Naive thymus-derived CD8-positive, alpha-beta T cell (primary cell): ENCODE measurements around the gene CTXN1. TPM values are rescaled to one million over a fixed set of nuclear protein-coding genes. Genes with fewer than 3 reads are reported as not detected.
A peak's percentile ranks its signal among the peaks of the same experiment; 100 is the strongest.
"Not testable (repeated sequence)": the region's sequence is repeated elsewhere in the genome, so short reads cannot be mapped to it uniquely, and the experiment has no call there.

Experiments
- ATAC-seq, 2 donors: fragments of 150-1000 bp; cut with Tn5 transposase in 1 of 2; sonication (Bioruptor Pico), chemical (Tn5 transposase) in 1 of 2; 1 replicate in 1 of 2; 2 replicates in 1 of 2; pipeline ENCODE4 v1.10.0; 2021; ENCODE audit warnings: mild to moderate bottlenecking in 2 of 2, moderate library complexity in 2 of 2
- POLR2A ChIA-PET: fragments of 350-600 bp; sonication (Branson Sonifier 250); formaldehyde crosslinking; loops from one replicate; lab custom pipeline; 2021; ENCODE audit warnings: antibody characterized with exemption; lab: Charles Lee
- DNase-seq, 10 donors: peaks; one replicate each; pipeline versions ENCODE4 v3.0.0 to v3.0.0-alpha.2; 2020 to 2022
- H3K27ac Mint-ChIP-seq, 10 donors: one replicate each; pipeline ENCODE4 v1.8.0; 2020 to 2022; ENCODE audit warnings: mild to moderate bottlenecking in 10 of 10, mixed read lengths in 10 of 10, moderate library complexity in 4 of 10, inconsistent platforms in 1 of 10
- H3K27me3 Mint-ChIP-seq, 5 donors: one replicate each; pipeline ENCODE4 v1.8.0; 2021 to 2022; ENCODE audit warnings: mixed read lengths in 5 of 5
- H3K36me3 Mint-ChIP-seq, 3 donors: one replicate each; pipeline ENCODE4 v1.8.0; 2020 to 2022; ENCODE audit warnings: mixed read lengths in 3 of 3, mild to moderate bottlenecking in 2 of 3, inconsistent platforms in 1 of 3
- H3K4me1 Mint-ChIP-seq, 4 donors: one replicate each; pipeline ENCODE4 v1.8.0; 2021 to 2022; ENCODE audit warnings: mixed read lengths in 4 of 4
- H3K4me3 Mint-ChIP-seq, 10 donors: one replicate each; pipeline ENCODE4 v1.8.0; 2020 to 2022; ENCODE audit warnings: mild to moderate bottlenecking in 10 of 10, mixed read lengths in 10 of 10, moderate library complexity in 6 of 10, inconsistent platforms in 1 of 10
- H3K9me3 Mint-ChIP-seq, 9 donors: one replicate each; pipeline ENCODE4 v1.8.0; 2020 to 2022; ENCODE audit warnings: mixed read lengths in 9 of 9, mild to moderate bottlenecking in 3 of 9, inconsistent platforms in 1 of 9, moderate library complexity in 1 of 9
- polyA plus RNA-seq, 3 donors: library from polyadenylated mRNA; unstranded; fragments of 300-500 nt; fragmentation: Illumina TruSeq; gene quantifications; one replicate each; pipeline ENCODE4 v1.2.3, GENCODE V29; 2021
- total RNA-seq, 8 experiments: library from RNA in 2 of 8; stranded (reverse) in 2 of 8; gene quantifications; one replicate each; pipeline ENCODE4 v1.2.3 and lab custom pipeline; 2021 to 2026

The CTXN1 gene
- total and polyA plus RNA-seq, 5 experiments from 2014 or later = not detected

GRCh38 chr19:7902796-7903243, 23.1 kb downstream of the CTXN1 start:
- peak overlapping the region; percentile 90 to 99 (median 94) for H3K27ac Mint-ChIP-seq
- H3K36me3 Mint-ChIP-seq = peaks cover 0 to 11% (median 6%) of the 10 kb centered on the region in 3 donors
- peaks cover 0 to 6% (median 0%) of the 10 kb centered on the region in 5 donors for H3K27me3 Mint-ChIP-seq
- no peak for DNase-seq
- H3K4me3 Mint-ChIP-seq = peak overlapping the region; percentile 84 to 95 (median 90)
- POLR2A ChIA-PET = interaction anchor here (0.6 to 3.0 kb wide), 13 partner anchors 11 to 833 kb away, joined by 3 to 69 read pairs (median 4); partner anchors contain the start of genes PET100, SNAPC2, TIMM44 and XAB2
- peaks cover 16 to 43% (median 41%) of the 10 kb centered on the region in 4 donors for H3K4me1 Mint-ChIP-seq
- H3K9me3 Mint-ChIP-seq = peaks cover 0 to 3% (median 0%) of the 10 kb centered on the region in 9 donors
- ATAC-seq = no peak

GRCh38 chr19:7901337-7901736, 24.6 kb downstream of the CTXN1 start:
- POLR2A ChIA-PET = interaction anchor here (1.2 to 1.7 kb wide), 2 partner anchors 19 to 33 kb away, joined by 3 to 4 read pairs; partner anchors contain the start of gene SNAPC2
- no peak overlapping the region for H3K27ac Mint-ChIP-seq
- peaks cover 15 to 34% (median 33%) of the 10 kb centered on the region in 4 donors for H3K4me1 Mint-ChIP-seq
- H3K27me3 Mint-ChIP-seq = peaks cover 0 to 6% (median 0%) of the 10 kb centered on the region in 5 donors
- peaks cover 0 to 7% (median 6%) of the 10 kb centered on the region in 3 donors for H3K36me3 Mint-ChIP-seq
- no peak for DNase-seq
- ATAC-seq = no peak
- H3K9me3 Mint-ChIP-seq = peaks cover 0 to 3% (median 0%) of the 10 kb centered on the region in 9 donors
- H3K4me3 Mint-ChIP-seq = no peak overlapping the region

- Mint-ChIP-seq H3K9me3 (peaks cover 0 to 3% (median 0%) of the 10 kb centered on the region in 9 donors), H3K27ac (no peak overlapping the region), H3K4me1 (peaks cover 13 to 30% (median 29%) of the 10 kb centered on the region in 4 donors), H3K36me3 (peaks cover 0 to 6% (median 3%) of the 10 kb centered on the region in 3 donors), H3K27me3 (peaks cover 0 to 6% (median 0%) of the 10 kb centered on the region in 5 donors), H3K4me3 (peak overlapping the region in 1 of 10 donors; percentile 20)
- DNase-seq (no peak), ATAC-seq (no peak)
- POLR2A ChIA-PET = interaction anchor here (0.6 to 1.7 kb wide), 4 partner anchors 11 to 265 kb away, joined by 3 to 4 read pairs (median 3); partner anchors contain the start of gene SNAPC2
Measured at GRCh38 chr19:7900931-7901330, 25.0 kb downstream of the CTXN1 start.

- peaks cover 0 to 3% (median 0%) of the 10 kb centered on the region in 9 donors for H3K9me3 Mint-ChIP-seq
- H3K27ac Mint-ChIP-seq = peak overlapping the region in 2 of 10 donors; percentile 15 to 46
- peak overlapping the region in 1 of 10 donors; percentile 20 for H3K4me3 Mint-ChIP-seq
- DNase-seq = no peak
- ATAC-seq = no peak
- peaks cover 0 to 6% (median 0%) of the 10 kb centered on the region in 5 donors for H3K27me3 Mint-ChIP-seq
- H3K4me1 Mint-ChIP-seq = peaks cover 10 to 26% (median 24%) of the 10 kb centered on the region in 4 donors
- H3K36me3 Mint-ChIP-seq = peaks cover 0 to 3% (median 0%) of the 10 kb centered on the region in 3 donors
- POLR2A ChIA-PET = interaction anchor here (0.5 to 1.7 kb wide), 5 partner anchors 11 to 1785 kb away, joined by 3 read pairs; partner anchors contain the start of gene SNAPC2
Measured at GRCh38 chr19:7900401-7900870, 25.5 kb downstream of the CTXN1 start.

GRCh38 chr19:7899751-7900378, 26.1 kb downstream of the CTXN1 start:
- POLR2A ChIA-PET = interaction anchor here (0.5 to 1.7 kb wide), 5 partner anchors 10 to 1785 kb away, joined by 3 read pairs; partner anchors contain the start of gene SNAPC2

GRCh38 chr19:7898967-7899366, 27.0 kb downstream of the CTXN1 start:
- no peak overlapping the region for H3K27ac Mint-ChIP-seq
- H3K4me3 Mint-ChIP-seq = no peak overlapping the region
- POLR2A ChIA-PET = no interaction called here
- peaks cover 3 to 15% (median 12%) of the 10 kb centered on the region in 4 donors for H3K4me1 Mint-ChIP-seq
- H3K9me3 Mint-ChIP-seq = peaks cover 0 to 3% (median 0%) of the 10 kb centered on the region in 9 donors
- DNase-seq (no peak), ATAC-seq (no peak)
- peaks cover 0 to 18% (median 0%) of the 10 kb centered on the region in 5 donors for H3K27me3 Mint-ChIP-seq
- no peaks in the 10 kb centered on the region for H3K36me3 Mint-ChIP-seq

More at GRCh38 chr19:7899751-7900378, 26.1 kb downstream of the CTXN1 start:
- no peak overlapping the region for H3K27ac Mint-ChIP-seq
- peaks cover 0 to 3% (median 0%) of the 10 kb centered on the region in 9 donors for H3K9me3 Mint-ChIP-seq
- DNase-seq (no peak), ATAC-seq (no peak)
- H3K36me3 Mint-ChIP-seq = peaks cover 0 to under 1% (median 0%) of the 10 kb centered on the region in 3 donors
- peaks cover 7 to 22% (median 19%) of the 10 kb centered on the region in 4 donors for H3K4me1 Mint-ChIP-seq
- H3K4me3 Mint-ChIP-seq = no peak overlapping the region
- H3K27me3 Mint-ChIP-seq = peaks cover 0 to 10% (median 0%) of the 10 kb centered on the region in 5 donors

- Mint-ChIP-seq H3K27ac (no peak overlapping the region), H3K36me3 (no peaks in the 10 kb centered on the region), H3K9me3 (no peaks in the 10 kb centered on the region), H3K4me1 (peaks cover 0 to 2% (median 0%) of the 10 kb centered on the region in 4 donors), H3K27me3 (peaks cover 0 to 22% (median 0%) of the 10 kb centered on the region in 5 donors), H3K4me3 (no peak overlapping the region)
- POLR2A ChIA-PET = no interaction called here
- ATAC-seq (no peak), DNase-seq (no peak)
Measured at GRCh38 chr19:7897292-7897691, 28.6 kb downstream of the CTXN1 start.

- POLR2A ChIA-PET = no interaction called here
- H3K4me3 Mint-ChIP-seq = no peak overlapping the region
Measured at GRCh38 chr19:7895565-7895964, 30.4 kb downstream of the CTXN1 start.

GRCh38 chr19:7894612-7895309, 31.2 kb downstream of the CTXN1 start:
- Mint-ChIP-seq H3K9me3 (no peaks in the 10 kb centered on the region), H3K4me3 (no peak overlapping the region), H3K36me3 (no peaks in the 10 kb centered on the region), H3K27me3 (peaks cover 1 to 31% (median 9%) of the 10 kb centered on the region in 5 donors), H3K27ac (no peak overlapping the region), H3K4me1 (no peaks in the 10 kb centered on the region)
- ATAC-seq (no peak), DNase-seq (no peak)
- POLR2A ChIA-PET = no interaction called here

More at GRCh38 chr19:7895565-7895964, 30.4 kb downstream of the CTXN1 start:
- peaks cover 0 to 29% (median 6%) of the 10 kb centered on the region in 5 donors for H3K27me3 Mint-ChIP-seq
- DNase-seq (no peak), ATAC-seq (no peak)
- H3K27ac Mint-ChIP-seq = peak overlapping the region in 1 of 10 donors; percentile 24
- H3K4me1 Mint-ChIP-seq = no peaks in the 10 kb centered on the region
- no peaks in the 10 kb centered on the region for H3K9me3 Mint-ChIP-seq
- H3K36me3 Mint-ChIP-seq = no peaks in the 10 kb centered on the region

GRCh38 chr19:7893362-7894101, 32.4 kb downstream of the CTXN1 start:
- H3K4me1 Mint-ChIP-seq, ATAC-seq, H3K36me3 Mint-ChIP-seq, H3K4me3 Mint-ChIP-seq, H3K27ac Mint-ChIP-seq, H3K9me3 Mint-ChIP-seq, POLR2A ChIA-PET, DNase-seq: not testable (repeated sequence)
- H3K27me3 Mint-ChIP-seq = peaks cover 1 to 38% (median 12%) of the 10 kb centered on the region in 5 donors

GRCh38 chr19:7888826-7889217, 37.1 kb downstream of the CTXN1 start:
- Mint-ChIP-seq H3K27me3 (peaks cover 0 to 39% (median 8%) of the 10 kb centered on the region in 5 donors), H3K36me3 (no peaks in the 10 kb centered on the region), H3K9me3 (no peaks in the 10 kb centered on the region), H3K4me3 (no peak overlapping the region), H3K27ac (no peak overlapping the region), H3K4me1 (peaks cover 0 to 5% (median 4%) of the 10 kb centered on the region in 4 donors)
- DNase-seq (no peak), ATAC-seq (no peak)
- POLR2A ChIA-PET = no interaction called here
